HL-60 (cell line): ENCODE results near the gene FEZ2.

ENCODE experiments used
- CTCF ChIP-seq: IDR thresholded peaks from one replicate; pipeline ENCODE4 v1.5.1; 2011; ENCODE audit warnings: low read length, control low read depth, inconsistent platforms; ENCODE audit not compliant: insufficient read depth
- GABPA ChIP-seq: IDR thresholded peaks from 2 replicates; pipeline ENCODE4 v1.6.1; 2012; ENCODE audit warnings: low read depth

DNA sequence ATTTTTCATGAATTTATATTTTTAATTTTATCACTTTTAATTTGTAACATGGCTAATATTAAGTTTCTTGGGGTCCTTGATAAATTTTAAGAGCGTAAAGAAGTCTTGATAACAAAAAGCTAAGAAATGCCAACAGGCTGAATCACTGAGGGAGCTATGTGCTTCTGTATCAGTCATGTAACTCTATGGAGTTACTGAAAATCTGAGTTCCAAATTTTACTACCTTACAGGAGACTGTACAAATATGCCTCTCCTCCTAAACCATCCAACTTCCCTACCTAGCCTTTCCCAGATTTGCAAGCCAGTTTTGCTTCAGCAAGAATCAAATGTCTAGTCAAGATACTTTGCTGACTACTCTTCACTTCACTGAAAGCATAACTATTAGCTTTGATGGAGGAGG lies 35.7 kb downstream of the FEZ2 start:
- TF ChIP-seq CTCF (no peak), GABPA (no peak)
